BLaER1 treated with 17β-estradiol and CSF1 and Interleukin-3, amounts not matched to agents 10 nM and 100 nM (cell line): ENCODE results near the gene CC2D2B.

Experiments used
- H3K27ac ChIP-seq, 11 experiments: shearing (Covaris generic); formaldehyde crosslinking; 2 replicates each; pipeline ENCODE4 v1.8.1; 2022
- H3K27me3 ChIP-seq, 11 experiments: shearing (Covaris generic); formaldehyde crosslinking; 2 replicates each; pipeline ENCODE4 v1.8.1; 2022
- H3K36me3 ChIP-seq, 11 experiments: shearing (Covaris generic); formaldehyde crosslinking; 2 replicates each; pipeline ENCODE4 v1.8.1; 2022
- H3K4me1 ChIP-seq, 10 experiments: shearing (Covaris generic); formaldehyde crosslinking; 2 replicates each; pipeline ENCODE4 v1.8.1; 2022
- H3K4me2 ChIP-seq, 11 experiments: shearing (Covaris generic); formaldehyde crosslinking; 2 replicates each; pipeline ENCODE4 v1.8.1; 2022
- H3K4me3 ChIP-seq, 10 experiments: shearing (Covaris generic); formaldehyde crosslinking; 2 replicates each; pipeline ENCODE4 v1.8.1; 2022
- H3K9ac ChIP-seq, 11 experiments: shearing (Covaris generic); formaldehyde crosslinking; 2 replicates each; pipeline ENCODE4 v1.8.1; 2022
- H3K9me3 ChIP-seq, 11 experiments: shearing (Covaris generic); formaldehyde crosslinking; replicated peaks in 1 of 11; 2 replicates each; pipeline ENCODE4 v1.8.1; 2022
- H4K20me1 ChIP-seq, 11 experiments: shearing (Covaris generic); formaldehyde crosslinking; 2 replicates each; pipeline ENCODE4 v1.8.1; 2022
- Cebpa-rat ChIP-seq, 11 experiments: shearing (Covaris generic); IDR thresholded peaks; 2 replicates each; pipeline ENCODE4 v1.8.1; 2022

CC2D2B gene

DNA sequence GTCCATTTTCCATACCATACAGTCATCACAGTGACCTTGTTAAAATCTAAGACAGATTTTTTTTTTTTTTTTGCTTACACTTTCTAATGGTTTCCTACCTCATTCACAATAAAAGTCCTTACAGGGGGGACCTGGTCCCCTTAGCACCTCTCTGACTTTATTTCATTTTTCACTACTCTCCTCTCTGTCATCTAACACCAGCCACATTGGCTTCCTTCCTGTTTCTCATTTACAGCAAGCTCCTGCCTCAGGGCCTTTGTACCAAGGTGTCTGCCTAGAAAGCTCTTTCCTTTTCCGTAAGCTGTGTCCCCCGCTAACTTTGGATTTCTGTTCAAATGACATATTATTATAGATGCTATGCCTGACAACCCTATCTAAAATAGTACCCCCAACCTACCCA is 27.7 kb downstream of the CC2D2B start:
- Histone ChIP-seq H3K27ac (no peak overlapping the region), H3K9ac (no peak overlapping the region), H3K27me3 (no peaks in the 10 kb centered on the region), H3K9me3 (peaks cover 35 to 57% (median 43%) of the 10 kb centered on the region in 11 experiments), H3K4me3 (no peak overlapping the region), H3K4me1 (peaks cover 3 to 15% (median 7%) of the 10 kb centered on the region in 10 experiments; a peak in 16 of 20 replicates), H3K4me2 (peak overlapping the region in 5 of 11 experiments; percentile 3 to 28 (median 14); a peak in 1 of 22 replicates), H4K20me1 (no peaks in the 10 kb centered on the region), H3K36me3 (peaks cover 0 to 9% (median 0%) of the 10 kb centered on the region in 11 experiments; a peak in 3 of 22 replicates)
- TF ChIP-seq Cebpa-rat (IDR thresholded peaks at IDR 0.05) = no peak

DNA sequence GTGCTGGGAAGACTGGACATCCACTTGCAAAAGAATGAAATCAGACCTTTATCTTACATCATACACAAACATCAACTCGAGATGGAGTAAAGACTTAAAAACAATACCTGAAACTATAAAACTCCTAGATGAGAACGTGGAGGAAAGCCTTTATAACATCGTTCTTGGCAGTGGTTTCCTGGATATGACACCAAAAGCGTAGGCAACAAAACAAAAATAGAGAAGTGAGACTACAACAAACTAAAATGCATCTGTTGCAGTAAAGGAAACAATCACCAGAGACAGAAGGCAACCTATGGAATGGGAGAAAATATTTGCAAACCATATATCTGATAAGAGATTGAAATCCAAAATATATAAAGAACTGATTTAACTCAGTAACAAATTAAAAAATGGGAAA is 33.3 kb downstream of the CC2D2B start:
- Histone ChIP-seq H3K9ac (no peak overlapping the region), H3K9me3 (peaks cover 17 to 38% (median 27%) of the 10 kb centered on the region in 11 experiments), H3K27ac (peak overlapping the region in 2 of 11 experiments; percentile 17 to 47; a peak in 3 of 22 replicates), H3K4me1 (peaks cover 0 to 16% (median 9%) of the 10 kb centered on the region in 10 experiments; a peak in 16 of 20 replicates), H3K4me2 (peak overlapping the region in 2 of 11 experiments; percentile 12 to 13; a peak in 2 of 22 replicates), H3K27me3 (no peaks in the 10 kb centered on the region), H4K20me1 (no peaks in the 10 kb centered on the region), H3K4me3 (no peak overlapping the region), H3K36me3 (no peaks in the 10 kb centered on the region)
- TF ChIP-seq Cebpa-rat (IDR thresholded peaks at IDR 0.05) = no peak

DNA sequence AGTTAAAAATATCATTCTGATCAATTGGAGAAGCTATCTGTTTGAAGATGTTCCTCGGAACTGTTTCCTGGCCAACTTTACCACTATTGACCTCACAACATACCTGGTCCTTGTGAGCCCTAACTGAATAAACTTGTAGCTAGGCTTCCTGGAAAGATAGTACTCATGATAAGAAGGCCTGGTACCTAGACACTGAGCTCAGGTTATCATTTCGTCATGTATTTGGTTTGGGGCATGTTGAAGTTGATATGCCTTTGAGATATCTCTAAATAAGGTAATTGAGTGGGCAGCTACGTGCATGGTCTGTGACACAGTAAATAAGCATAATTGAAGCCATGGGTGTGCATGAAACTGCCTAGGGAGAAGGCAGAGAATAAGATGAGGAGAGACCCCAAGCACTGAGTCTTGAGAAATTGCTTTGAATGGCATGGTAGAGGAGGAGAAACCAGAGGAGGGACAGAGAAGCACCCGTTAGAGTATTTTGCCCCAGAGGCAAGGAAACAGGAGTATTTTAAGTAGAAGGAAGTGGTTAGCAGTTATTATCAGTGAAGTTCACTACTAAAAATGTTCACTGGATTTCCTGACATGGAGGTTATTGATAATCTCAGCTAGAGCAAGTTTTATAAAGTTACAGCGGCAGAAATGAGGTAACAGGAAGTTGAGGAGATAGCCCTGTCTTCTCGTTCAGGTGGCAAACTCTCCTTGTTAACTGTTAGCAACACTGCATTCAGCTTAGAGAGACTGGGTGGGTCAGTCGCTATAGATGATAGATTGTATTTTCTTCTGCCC is 55.6 kb downstream of the CC2D2B start:
- H3K27ac ChIP-seq = peak overlapping the region in 10 of 11 experiments; percentile 44 to 82 (median 70); a peak in 19 of 22 replicates

DNA sequence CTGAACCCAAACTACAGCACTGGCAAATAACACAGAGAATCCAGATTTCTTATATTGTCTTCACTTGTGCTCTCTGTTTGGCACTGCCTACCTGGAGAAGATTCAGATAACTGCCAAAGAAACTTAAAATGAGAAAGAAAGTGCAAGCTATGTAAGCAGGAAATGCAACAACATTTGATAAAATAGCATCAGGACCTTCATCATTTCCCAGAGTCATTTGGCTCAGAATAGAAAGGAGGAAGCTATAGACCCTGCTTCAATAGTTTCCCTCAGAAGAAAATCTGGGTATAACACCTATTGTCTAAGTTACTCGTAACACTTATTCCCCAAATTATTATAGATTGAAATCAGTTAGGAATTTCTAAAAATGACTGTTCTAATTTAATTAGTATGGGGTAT is 56.2 kb downstream of the CC2D2B start:
- peak overlapping the region in 10 of 11 experiments; percentile 44 to 82 (median 70); a peak in 19 of 22 replicates for H3K27ac ChIP-seq
- peak overlapping the region in 9 of 10 experiments; percentile 20 to 59 (median 37); a peak in 12 of 20 replicates for H3K4me3 ChIP-seq
- peak overlapping the region; percentile 65 to 88 (median 79) for H3K4me2 ChIP-seq
- no peaks in the 10 kb centered on the region for H3K27me3 ChIP-seq
- H3K36me3 ChIP-seq = peaks cover 0 to 12% (median 0%) of the 10 kb centered on the region in 11 experiments; a peak in 4 of 22 replicates
- peak overlapping the region; percentile 0 to 67 (median 58); a peak in 18 of 22 replicates for H3K9ac ChIP-seq
- peaks cover 30 to 64% (median 42%) of the 10 kb centered on the region in 10 experiments for H3K4me1 ChIP-seq
- no peaks in the 10 kb centered on the region for H4K20me1 ChIP-seq
- no peak for TF ChIP-seq Cebpa-rat (IDR thresholded peaks at IDR 0.05)
- H3K9me3 ChIP-seq = peaks cover 23 to 52% (median 32%) of the 10 kb centered on the region in 11 experiments

More for the DNA sequence above, 55.6 kb downstream of the CC2D2B start:
- no peak for TF ChIP-seq Cebpa-rat (IDR thresholded peaks at IDR 0.05)
- peak overlapping the region; percentile 0 to 67 (median 58); a peak in 18 of 22 replicates for H3K9ac ChIP-seq
- H3K36me3 ChIP-seq = peaks cover 0 to 12% (median 0%) of the 10 kb centered on the region in 11 experiments; a peak in 4 of 22 replicates
- peak overlapping the region in 9 of 10 experiments; percentile 20 to 59 (median 37); a peak in 12 of 20 replicates for H3K4me3 ChIP-seq
- no peaks in the 10 kb centered on the region for H3K27me3 ChIP-seq
- peak overlapping the region; percentile 65 to 88 (median 79) for H3K4me2 ChIP-seq
- H4K20me1 ChIP-seq = no peaks in the 10 kb centered on the region
- H3K4me1 ChIP-seq = peaks cover 27 to 62% (median 41%) of the 10 kb centered on the region in 10 experiments
- peaks cover 29 to 58% (median 38%) of the 10 kb centered on the region in 11 experiments for H3K9me3 ChIP-seq

DNA sequence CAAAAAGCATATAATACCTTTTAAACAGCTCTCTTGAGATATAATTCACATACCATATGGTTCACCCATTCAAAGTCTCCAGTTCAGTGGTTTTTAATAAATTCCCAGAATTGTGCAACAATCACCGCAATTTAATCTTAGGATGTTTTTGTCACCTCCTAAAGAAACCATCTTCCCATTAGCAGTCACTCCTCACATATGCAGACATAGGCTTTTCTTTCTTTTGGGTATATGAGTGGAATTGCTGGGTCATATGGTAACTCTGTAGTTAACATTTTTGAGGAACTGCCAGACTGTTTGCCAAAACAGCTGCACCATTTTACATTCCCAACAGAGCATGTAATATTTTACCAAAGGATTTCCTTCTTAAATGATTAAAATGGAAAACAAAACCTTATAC is 57.0 kb downstream of the CC2D2B start:
- Histone ChIP-seq H3K27me3 (no peaks in the 10 kb centered on the region), H3K9me3 (peaks cover 16 to 44% (median 24%) of the 10 kb centered on the region in 11 experiments), H3K27ac (peak overlapping the region in 10 of 11 experiments; percentile 44 to 82 (median 70); a peak in 19 of 22 replicates), H3K4me2 (peak overlapping the region; percentile 65 to 88 (median 79); a peak in 21 of 22 replicates), H3K4me3 (peak overlapping the region in 5 of 10 experiments; percentile 20 to 59 (median 40); a peak in 4 of 20 replicates), H3K9ac (peak overlapping the region in 3 of 11 experiments; percentile 47 to 60 (median 59); a peak in 2 of 22 replicates), H4K20me1 (no peaks in the 10 kb centered on the region), H3K4me1 (peaks cover 33 to 69% (median 44%) of the 10 kb centered on the region in 10 experiments), H3K36me3 (peaks cover 0 to 8% (median 0%) of the 10 kb centered on the region in 11 experiments; a peak in 3 of 22 replicates)
- no peak for TF ChIP-seq Cebpa-rat (IDR thresholded peaks at IDR 0.05)

DNA sequence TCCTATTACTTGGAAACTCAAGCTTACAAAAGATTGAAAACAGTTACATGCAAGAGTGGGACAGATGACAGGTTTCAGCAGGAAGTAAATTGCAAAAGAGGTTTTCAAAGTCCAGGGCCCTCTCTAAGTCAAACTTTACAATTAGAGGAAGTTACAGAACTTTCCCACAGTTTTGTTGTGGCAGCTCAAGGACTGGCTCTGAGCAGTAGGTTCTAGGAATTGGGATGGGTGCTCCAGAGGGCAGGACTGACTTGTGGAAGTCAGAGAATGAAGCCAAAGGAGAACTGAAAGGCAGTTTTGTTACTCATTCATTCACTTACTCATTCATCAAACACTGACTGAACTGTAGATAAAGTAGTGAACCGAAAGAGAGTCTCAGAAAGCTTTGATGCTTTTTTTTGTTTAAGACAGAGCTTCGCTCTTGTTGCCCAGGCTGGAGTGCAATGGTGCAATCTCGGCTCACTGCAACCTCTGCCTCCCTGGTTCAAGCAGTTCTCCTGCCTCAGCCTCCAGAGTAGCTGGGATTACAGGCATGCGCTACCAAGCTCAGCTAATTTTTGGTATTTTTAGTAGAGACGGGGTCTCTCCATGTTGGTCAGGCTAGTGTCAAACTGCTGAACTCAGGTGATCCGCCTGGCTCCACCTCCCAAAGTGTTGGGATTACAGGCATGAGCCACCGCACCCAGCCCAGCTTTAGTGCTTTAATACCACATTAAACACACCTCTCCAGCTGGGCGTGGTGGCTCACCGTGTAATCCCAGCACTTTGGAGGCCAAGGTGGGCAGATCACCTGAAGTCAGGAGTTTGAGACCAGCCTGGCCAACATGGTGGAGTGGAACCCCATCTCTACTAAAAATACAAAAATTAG is 68.8 kb downstream of the CC2D2B start:
- no peak for TF ChIP-seq Cebpa-rat (IDR thresholded peaks at IDR 0.05)
- peak overlapping the region in 5 of 11 experiments; percentile 16 to 63 (median 55); a peak in 11 of 22 replicates for H3K4me2 ChIP-seq
- H3K4me3 ChIP-seq = no peak overlapping the region
- no peaks in the 10 kb centered on the region for H3K9me3 ChIP-seq
- peak overlapping the region in 1 of 11 experiments; percentile 18; a peak in 1 of 22 replicates for H3K27ac ChIP-seq
- H3K27me3 ChIP-seq = no peaks in the 10 kb centered on the region
- H3K4me1 ChIP-seq = peaks cover 0 to 20% (median 4%) of the 10 kb centered on the region in 10 experiments; a peak in 9 of 20 replicates
- no peak overlapping the region for H3K9ac ChIP-seq
- no peaks in the 10 kb centered on the region for H4K20me1 ChIP-seq
- H3K36me3 ChIP-seq = no peaks in the 10 kb centered on the region

DNA sequence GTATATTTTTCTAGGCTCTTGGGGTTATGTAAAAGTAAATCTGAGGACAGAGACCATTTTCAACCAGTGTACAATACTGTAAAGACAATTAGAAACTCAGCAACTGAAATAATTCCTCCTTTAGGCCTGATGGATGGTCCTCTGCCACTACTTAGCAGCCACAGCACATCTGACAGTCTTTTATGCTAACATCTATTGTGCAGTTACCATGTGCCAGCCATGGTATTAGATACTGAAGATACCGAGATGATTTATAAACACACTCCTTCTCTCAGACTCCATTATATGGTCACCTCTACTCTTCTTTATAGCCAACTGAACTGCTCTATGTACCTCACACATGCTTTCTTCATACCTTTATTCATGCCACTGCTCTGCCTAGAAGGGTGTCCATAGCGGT is 74.4 kb downstream of the CC2D2B start:
- Histone ChIP-seq H3K4me3 (no peak overlapping the region), H3K4me2 (no peak overlapping the region), H3K4me1 (peaks cover 0 to 4% (median 0%) of the 10 kb centered on the region in 10 experiments; a peak in 5 of 20 replicates), H3K27ac (no peak overlapping the region), H3K27me3 (no peaks in the 10 kb centered on the region), H3K9me3 (no peaks in the 10 kb centered on the region), H3K36me3 (no peaks in the 10 kb centered on the region), H3K9ac (no peak overlapping the region), H4K20me1 (no peaks in the 10 kb centered on the region)
- no peak for TF ChIP-seq Cebpa-rat (IDR thresholded peaks at IDR 0.05)

DNA sequence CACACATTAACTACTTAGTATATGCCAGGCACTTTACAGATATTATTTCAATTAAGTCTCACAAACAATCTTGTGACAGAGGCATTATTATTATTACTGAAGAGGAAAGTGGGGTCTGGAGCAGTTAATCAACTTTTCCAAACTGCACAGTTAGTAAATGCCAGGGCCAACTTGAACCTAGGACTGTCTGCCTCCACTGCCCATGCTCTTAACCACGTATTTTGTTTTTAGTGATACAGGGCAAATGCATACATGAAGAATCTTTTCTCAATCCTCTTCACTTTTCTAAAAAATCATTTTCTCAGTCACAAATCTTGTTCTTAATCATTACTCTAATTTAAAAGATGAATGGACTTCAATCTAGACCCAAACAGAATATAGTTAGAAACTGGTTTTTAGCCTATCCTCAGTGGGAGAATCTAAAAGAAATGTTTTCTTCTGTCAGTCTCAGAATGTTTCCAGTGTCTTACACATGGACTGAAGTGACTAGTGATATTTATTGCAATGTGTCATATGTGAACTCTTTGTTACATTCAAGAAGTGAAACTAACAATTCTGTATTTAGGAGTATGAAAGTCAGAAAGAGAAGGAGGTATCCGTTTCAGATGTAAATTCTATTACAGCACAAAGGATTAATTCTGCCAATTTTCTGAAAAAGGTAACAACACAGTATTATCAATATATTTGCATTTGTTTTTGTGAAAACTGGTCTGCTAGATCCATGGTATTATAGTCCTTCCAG is 80.1 kb downstream of the CC2D2B start:
- Histone ChIP-seq H3K27me3 (no peaks in the 10 kb centered on the region), H3K9me3 (no peaks in the 10 kb centered on the region), H4K20me1 (no peaks in the 10 kb centered on the region), H3K4me3 (no peak overlapping the region), H3K4me1 (peaks cover 0 to 11% (median 0%) of the 10 kb centered on the region in 10 experiments; a peak in 4 of 20 replicates), H3K9ac (no peak overlapping the region; a peak in 1 of 22 replicates), H3K4me2 (peak overlapping the region in 9 of 11 experiments; percentile 1 to 35 (median 15); a peak in 8 of 22 replicates), H3K36me3 (no peaks in the 10 kb centered on the region), H3K27ac (no peak overlapping the region; a peak in 1 of 22 replicates)
- no peak for TF ChIP-seq Cebpa-rat (IDR thresholded peaks at IDR 0.05)
